Measurements from ENCODE around the gene S100A1. TPM values are rescaled to one million over a fixed set of nuclear protein-coding genes. Genes with fewer than 3 reads are reported as not detected.

The S100A1 gene
- total RNA-seq, 1 experiment from 2014 or later = not detected

DNA sequence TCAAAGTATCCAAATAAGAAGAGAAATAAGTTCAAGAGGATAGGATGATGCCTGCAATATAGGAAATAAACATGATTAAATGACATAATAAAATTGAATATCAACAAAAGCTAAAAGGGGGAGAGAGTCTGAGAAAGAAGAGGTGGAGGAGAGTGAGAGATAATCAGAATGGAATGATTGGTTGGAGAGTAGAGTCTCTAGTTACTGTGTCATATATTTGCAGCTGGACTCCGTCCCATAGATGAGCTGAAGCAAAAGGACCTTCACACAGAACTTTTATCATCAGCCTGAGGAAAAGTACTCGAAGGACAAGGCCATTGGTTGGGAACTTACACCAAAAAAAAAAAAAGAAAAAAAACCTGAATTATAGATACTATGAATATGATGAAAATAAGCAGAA is 39.8 kb upstream of the S100A1 start:
- Histone ChIP-seq H2BK20ac (ENCODE audit: low read depth, low read length, poor library complexity, severe bottlenecking) (no peak overlapping the region), H4K20me1 (ENCODE audit: control insufficient read depth, insufficient read depth, insufficient read length) (no peaks in the 10 kb centered on the region), H3K18ac (ENCODE audit: insufficient read length, low read depth, low read length) (no peak overlapping the region), H3K23me2 (ENCODE audit: insufficient read length, low read depth, low read length, poor library complexity, severe bottlenecking) (no peaks in the 10 kb centered on the region), H3K9me3 (ENCODE audit: control insufficient read depth, low read depth, low read length) (no peaks in the 10 kb centered on the region), H2AK5ac (ENCODE audit: insufficient read length, low read length) (no peak overlapping the region), H3K23ac (ENCODE audit: insufficient read length, low read depth, low read length) (no peak overlapping the region), H4K5ac (ENCODE audit: insufficient read length, low read depth, low read length) (no peak overlapping the region), H4K91ac (ENCODE audit: insufficient read length, low read depth, low read length) (no peak overlapping the region), H3K79me1 (ENCODE audit: insufficient read depth, low read depth, low read length, poor library complexity, severe bottlenecking) (no peaks in the 10 kb centered on the region), H3K4me1 (ENCODE audit: insufficient read depth, low read length) (no peaks in the 10 kb centered on the region; the same call in 1 of the 2 replicates), H2BK15ac (ENCODE audit: low read depth, low read length) (no peak overlapping the region), H3K4me2 (ENCODE audit: insufficient read depth, insufficient read length, low read length) (no peak overlapping the region), H2BK12ac (ENCODE audit: insufficient read length, low read depth, low read length) (no peak overlapping the region), H3K9ac (ENCODE audit: extremely low read depth, insufficient read length, low read length) (no peak overlapping the region), H3K27me3 (ENCODE audit: insufficient read depth, low read length) (no peaks in the 10 kb centered on the region), H3K27ac (ENCODE audit: insufficient read length, low read depth, low read length) (no peak overlapping the region), H3T11ph (ENCODE audit: low read length) (no peak overlapping the region), H2BK5ac (ENCODE audit: insufficient read length, low read length) (no peak overlapping the region), H2AFZ (ENCODE audit: low read length) (no peak overlapping the region), H3K4ac (ENCODE audit: low read depth, low read length) (no peak overlapping the region), H3K79me2 (ENCODE audit: insufficient read depth, low read length) (no peaks in the 10 kb centered on the region), H3K56ac (ENCODE audit: insufficient read length, low read depth, low read length) (no peak overlapping the region), H2BK120ac (ENCODE audit: low read depth, low read length, poor library complexity, severe bottlenecking) (no peak overlapping the region), H3K14ac (ENCODE audit: insufficient read depth, low read length) (no peak overlapping the region), H4K8ac (replicated peaks; ENCODE audit: insufficient read length, low read depth, low read length) (no peak overlapping the region)
- TF ChIP-seq CTCF (conservative IDR thresholded peaks at IDR 0.05) = no peak
- Mint-ChIP-seq H3K27me3 (ENCODE audit: low read depth) (no peaks in the 10 kb centered on the region; the same call in 1 of the 2 replicates), H3K9me3 (no peaks in the 10 kb centered on the region), H3K4me3 (no peak overlapping the region), H3K36me3 (ENCODE audit: insufficient read depth in 1 of 3, low read depth in 3 of 3) (no peaks in the 10 kb centered on the region), H3K27ac (no peak overlapping the region), H3K4me1 (peaks cover 9 to 16% of the 10 kb centered on the region in 2 experiments; a peak in 3 of 4 replicates)
- WGBS (ENCODE audit: extremely low coverage, insufficient read length, low lambda C conversion rate) = no CpG with 5 or more reads among the region's 2 CpGs
- no peak for DNase-seq

Data from H9 (cell line).